ENCODE results near the gene PLPP1.

Gene PLPP1

DNA sequence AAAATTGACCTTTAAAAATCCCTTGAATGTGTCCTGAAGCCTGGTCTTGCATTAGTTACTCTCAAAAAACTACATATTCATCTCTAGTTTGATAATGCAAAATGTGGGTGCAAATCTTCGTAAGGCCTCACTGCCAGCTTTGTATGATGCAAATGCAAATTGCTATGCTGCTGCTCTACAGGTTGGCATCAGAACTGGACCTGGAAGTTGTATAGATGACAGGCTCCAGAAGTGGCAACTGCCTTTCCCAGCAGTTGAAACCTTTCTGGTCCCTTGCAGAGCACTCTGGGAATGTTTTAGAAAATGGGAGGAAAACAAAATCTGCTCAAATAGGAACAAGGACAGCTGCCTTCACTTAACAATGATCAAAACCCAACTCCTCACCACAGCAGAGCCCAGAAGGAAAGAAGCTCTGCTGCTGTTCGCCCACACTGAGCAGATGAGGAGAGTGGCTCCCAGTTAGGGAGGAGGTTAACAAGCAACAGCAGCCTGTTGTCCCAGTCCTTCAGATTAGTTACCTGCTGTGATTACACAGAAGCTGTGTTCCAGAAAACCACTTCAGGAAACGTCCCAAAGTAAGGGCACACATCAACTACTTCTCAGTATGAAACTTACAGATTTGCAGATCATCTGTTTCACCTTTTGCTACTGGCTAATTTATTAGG lies 93.5 kb downstream of the PLPP1 start:
- Histone ChIP-seq H3K4me3 (ENCODE audit: low read length) (no peak overlapping the region), H3K9me3 (ENCODE audit: insufficient read depth, low read depth, low read length) (peaks cover 8% of the 10 kb centered on the region; the same call in 1 of the 2 replicates), H3K27ac (ENCODE audit: low read length) (no peak overlapping the region), H3K36me3 (ENCODE audit: insufficient read depth, low read depth, low read length) (peaks cover 48% of the 10 kb centered on the region), H3K9ac (ENCODE audit: low read depth, low read length) (no peak overlapping the region), H3K27me3 (ENCODE audit: insufficient read depth, low read length) (no peaks in the 10 kb centered on the region), H3K4me1 (ENCODE audit: insufficient read depth, low read length) (peaks cover 34% of the 10 kb centered on the region)

DNA sequence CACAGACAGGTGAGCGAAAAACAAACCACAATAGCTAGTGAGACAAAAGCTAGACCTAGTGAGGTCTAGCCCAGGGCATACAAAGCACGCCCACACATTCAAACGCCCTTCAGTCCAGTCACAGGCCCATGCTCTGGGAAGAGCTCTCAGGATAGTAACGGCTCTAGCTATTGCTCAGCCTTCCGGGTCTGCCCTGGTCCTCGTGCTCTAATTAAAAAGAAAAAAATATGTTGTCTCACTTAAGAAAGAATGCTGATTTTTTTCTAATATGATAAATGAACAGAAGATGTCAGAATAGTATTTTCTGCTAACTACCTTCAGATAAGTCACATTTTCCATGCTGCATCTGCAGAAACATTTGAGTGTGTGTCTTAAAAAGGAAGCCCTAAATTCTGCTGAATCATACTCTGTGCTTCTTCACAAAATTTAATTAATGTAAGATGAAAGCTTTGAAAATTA lies 94.5 kb downstream of the PLPP1 start:
- no peaks in the 10 kb centered on the region for H3K27me3 ChIP-seq (ENCODE audit: insufficient read depth, low read length)
- peaks cover 34% of the 10 kb centered on the region for H3K4me1 ChIP-seq (ENCODE audit: insufficient read depth, low read length)
- no peak overlapping the region for H3K4me3 ChIP-seq (ENCODE audit: low read length)
- peak overlapping the region; percentile 0 for H3K27ac ChIP-seq (ENCODE audit: low read length)
- H3K36me3 ChIP-seq (ENCODE audit: insufficient read depth, low read depth, low read length) = peaks cover 59% of the 10 kb centered on the region
- peak overlapping the region; percentile 12; the same call in 1 of the 2 replicates for H3K9ac ChIP-seq (ENCODE audit: low read depth, low read length)
- peaks cover 9% of the 10 kb centered on the region; the same call in 1 of the 2 replicates for H3K9me3 ChIP-seq (ENCODE audit: insufficient read depth, low read depth, low read length)

GRCh38 chr5:55438998-55439397 lies 95.8 kb downstream of the PLPP1 start:
- Histone ChIP-seq H3K27me3 (ENCODE audit: insufficient read depth, low read length) (no peaks in the 10 kb centered on the region), H3K9me3 (ENCODE audit: insufficient read depth, low read depth, low read length) (peaks cover 20% of the 10 kb centered on the region; the same call in 1 of the 2 replicates), H3K4me3 (ENCODE audit: low read length) (no peak overlapping the region), H3K36me3 (ENCODE audit: insufficient read depth, low read depth, low read length) (peaks cover 71% of the 10 kb centered on the region), H3K27ac (ENCODE audit: low read length) (peak overlapping the region; percentile 0), H3K4me1 (ENCODE audit: insufficient read depth, low read length) (peaks cover 34% of the 10 kb centered on the region), H3K9ac (ENCODE audit: low read depth, low read length) (peak overlapping the region; percentile 12; the same call in 1 of the 2 replicates)

GRCh38 chr5:55437859-55438206 lies 96.9 kb downstream of the PLPP1 start:
- H3K9ac ChIP-seq (ENCODE audit: low read depth, low read length) = peak overlapping the region; percentile 68; the same call in 1 of the 2 replicates
- H3K4me3 ChIP-seq (ENCODE audit: low read length) = no peak overlapping the region
- H3K36me3 ChIP-seq (ENCODE audit: insufficient read depth, low read depth, low read length) = peaks cover 79% of the 10 kb centered on the region
- H3K4me1 ChIP-seq (ENCODE audit: insufficient read depth, low read length) = peaks cover 34% of the 10 kb centered on the region
- H3K27me3 ChIP-seq (ENCODE audit: insufficient read depth, low read length) = no peaks in the 10 kb centered on the region
- H3K9me3 ChIP-seq (ENCODE audit: insufficient read depth, low read depth, low read length) = peaks cover 30% of the 10 kb centered on the region; the same call in 1 of the 2 replicates
- H3K27ac ChIP-seq (ENCODE audit: low read length) = peak overlapping the region; percentile 7

DNA sequence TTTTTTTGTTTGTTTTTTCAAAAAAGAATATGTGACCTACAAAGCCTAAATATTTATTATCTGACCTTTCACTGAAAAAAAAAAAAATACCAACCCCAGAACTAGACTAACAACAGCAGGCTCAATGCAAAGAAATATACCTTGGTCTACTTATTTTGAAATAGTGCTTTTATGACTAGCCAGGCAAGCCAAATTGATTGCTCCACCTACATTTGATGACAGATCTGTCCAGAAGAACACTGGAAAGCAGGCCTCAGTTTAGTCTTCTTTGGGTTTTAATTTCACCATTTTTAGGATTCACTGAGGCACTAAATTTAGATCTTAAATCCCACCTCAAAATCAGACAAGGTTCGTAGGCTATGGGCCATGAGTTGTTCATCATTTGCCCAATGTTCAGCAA lies 97.3 kb downstream of the PLPP1 start:
- Histone ChIP-seq H3K27ac (ENCODE audit: low read length) (peak overlapping the region; percentile 7), H3K27me3 (ENCODE audit: insufficient read depth, low read length) (no peaks in the 10 kb centered on the region), H3K4me1 (ENCODE audit: insufficient read depth, low read length) (peaks cover 34% of the 10 kb centered on the region), H3K36me3 (ENCODE audit: insufficient read depth, low read depth, low read length) (peaks cover 82% of the 10 kb centered on the region), H3K4me3 (ENCODE audit: low read length) (no peak overlapping the region), H3K9ac (ENCODE audit: low read depth, low read length) (peak overlapping the region; percentile 68; the same call in 1 of the 2 replicates), H3K9me3 (ENCODE audit: insufficient read depth, low read depth, low read length) (peaks cover 34% of the 10 kb centered on the region; the same call in 1 of the 2 replicates)

- peaks cover 94% of the 10 kb centered on the region for H3K36me3 ChIP-seq (ENCODE audit: insufficient read depth, low read depth, low read length)
- H3K27ac ChIP-seq (ENCODE audit: low read length) = no peak overlapping the region
- H3K4me3 ChIP-seq (ENCODE audit: low read length) = no peak overlapping the region
- H3K27me3 ChIP-seq (ENCODE audit: insufficient read depth, low read length) = no peaks in the 10 kb centered on the region
- H3K9me3 ChIP-seq (ENCODE audit: insufficient read depth, low read depth, low read length) = peaks cover 54% of the 10 kb centered on the region
- peaks cover 1% of the 10 kb centered on the region for H3K4me1 ChIP-seq (ENCODE audit: insufficient read depth, low read length)
- H3K9ac ChIP-seq (ENCODE audit: low read depth, low read length) = no peak overlapping the region
Observed at GRCh38 chr5:55432549-55432948, 102.2 kb downstream of the PLPP1 start.

- H3K9me3 ChIP-seq (ENCODE audit: insufficient read depth, low read depth, low read length) = peaks cover 42% of the 10 kb centered on the region
- no peaks in the 10 kb centered on the region for H3K27me3 ChIP-seq (ENCODE audit: insufficient read depth, low read length)
- no peak overlapping the region for H3K27ac ChIP-seq (ENCODE audit: low read length)
Observed at GRCh38 chr5:55429613-55430253, 105.0 kb downstream of the PLPP1 start.

GRCh38 chr5:55429221-55429612 lies 105.5 kb downstream of the PLPP1 start:
- no peaks in the 10 kb centered on the region for H3K27me3 ChIP-seq (ENCODE audit: insufficient read depth, low read length)
- no peak overlapping the region for H3K9ac ChIP-seq (ENCODE audit: low read depth, low read length)
- H3K36me3 ChIP-seq (ENCODE audit: insufficient read depth, low read depth, low read length) = peaks cover 92% of the 10 kb centered on the region
- H3K4me3 ChIP-seq (ENCODE audit: low read length) = no peak overlapping the region
- no peak overlapping the region for H3K27ac ChIP-seq (ENCODE audit: low read length)
- H3K4me1 ChIP-seq (ENCODE audit: insufficient read depth, low read length) = no peaks in the 10 kb centered on the region
- peaks cover 37% of the 10 kb centered on the region for H3K9me3 ChIP-seq (ENCODE audit: insufficient read depth, low read depth, low read length)

More at GRCh38 chr5:55429613-55430253, 105.0 kb downstream of the PLPP1 start:
- no peak overlapping the region for H3K9ac ChIP-seq (ENCODE audit: low read depth, low read length)
- H3K4me3 ChIP-seq (ENCODE audit: low read length) = no peak overlapping the region
- H3K36me3 ChIP-seq (ENCODE audit: insufficient read depth, low read depth, low read length) = peaks cover 92% of the 10 kb centered on the region
- no peaks in the 10 kb centered on the region for H3K4me1 ChIP-seq (ENCODE audit: insufficient read depth, low read length)

- Histone ChIP-seq H3K9ac (ENCODE audit: low read depth, low read length) (no peak overlapping the region), H3K36me3 (ENCODE audit: insufficient read depth, low read depth, low read length) (peaks cover 95% of the 10 kb centered on the region)
Observed at GRCh38 chr5:55427157-55427556, 107.6 kb downstream of the PLPP1 start.

DNA sequence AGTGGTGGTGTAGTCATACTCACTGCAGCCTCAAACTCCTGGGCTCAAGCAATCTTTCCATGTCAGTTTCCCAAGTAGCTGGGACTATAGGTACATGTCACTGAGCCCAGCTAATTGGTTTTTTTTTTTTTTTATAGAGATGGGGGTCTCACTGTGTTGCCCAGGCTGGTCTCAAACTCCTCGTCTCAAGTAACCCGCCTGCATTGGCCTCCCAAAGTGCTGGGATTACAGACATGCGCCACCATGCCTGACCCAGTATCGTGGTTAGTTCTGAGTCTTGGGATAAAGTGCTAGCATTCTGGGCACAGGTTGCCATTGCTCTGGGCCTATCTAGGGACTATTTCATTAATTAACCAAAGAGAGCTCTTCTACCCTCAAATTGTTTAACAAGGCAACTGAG lies 108.3 kb downstream of the PLPP1 start:
- Histone ChIP-seq H3K4me3 (ENCODE audit: low read length) (no peak overlapping the region), H3K9ac (ENCODE audit: low read depth, low read length) (no peak overlapping the region), H3K27ac (ENCODE audit: low read length) (no peak overlapping the region), H3K4me1 (ENCODE audit: insufficient read depth, low read length) (no peaks in the 10 kb centered on the region), H3K36me3 (ENCODE audit: insufficient read depth, low read depth, low read length) (peaks cover 93% of the 10 kb centered on the region), H3K9me3 (ENCODE audit: insufficient read depth, low read depth, low read length) (peaks cover 11% of the 10 kb centered on the region), H3K27me3 (ENCODE audit: insufficient read depth, low read length) (no peaks in the 10 kb centered on the region)

More at GRCh38 chr5:55427157-55427556, 107.6 kb downstream of the PLPP1 start:
- Histone ChIP-seq H3K27me3 (ENCODE audit: insufficient read depth, low read length) (no peaks in the 10 kb centered on the region), H3K27ac (ENCODE audit: low read length) (no peak overlapping the region), H3K9me3 (ENCODE audit: insufficient read depth, low read depth, low read length) (peaks cover 17% of the 10 kb centered on the region), H3K4me3 (ENCODE audit: low read length) (no peak overlapping the region), H3K4me1 (ENCODE audit: insufficient read depth, low read length) (no peaks in the 10 kb centered on the region)

GRCh38 chr5:55421074-55421529 lies 113.7 kb downstream of the PLPP1 start:
- no peaks in the 10 kb centered on the region for H3K27me3 ChIP-seq (ENCODE audit: insufficient read depth, low read length)
- H3K36me3 ChIP-seq (ENCODE audit: insufficient read depth, low read depth, low read length) = peaks cover 75% of the 10 kb centered on the region
- H3K4me3 ChIP-seq (ENCODE audit: low read length) = no peak overlapping the region
- no peak overlapping the region for H3K27ac ChIP-seq (ENCODE audit: low read length)
- peaks cover 7% of the 10 kb centered on the region; the same call in 1 of the 2 replicates for H3K4me1 ChIP-seq (ENCODE audit: insufficient read depth, low read length)
- H3K9ac ChIP-seq (ENCODE audit: low read depth, low read length) = no peak overlapping the region
- no peaks in the 10 kb centered on the region for H3K9me3 ChIP-seq (ENCODE audit: insufficient read depth, low read depth, low read length)
